GM18951 (cell line): ENCODE results near the gene NR2F1.

Experiments used
- POLR2A ChIP-seq: IDR thresholded peaks from 4 replicates; pipeline ENCODE4 v1.6.1; 2011; ENCODE audit warnings: mild to moderate bottlenecking; ENCODE audit not compliant: insufficient read length, insufficient read depth; ENCODE audit errors: extremely low read depth
- in situ Hi-C: fragments of 300-500 bp; cut with MboI; formaldehyde crosslinking; loops from one replicate; pipeline ENCODE4 v1.12.0; 2022; ENCODE audit warnings: low sequenced_read_pairs, mixed read lengths, inconsistent platforms; ENCODE audit not compliant: unreplicated experiment

Gene NR2F1

GRCh38 chr5:93636837-93637236 is 53.8 kb downstream of the NR2F1 start:
- TF ChIP-seq POLR2A: no peak

DNA sequence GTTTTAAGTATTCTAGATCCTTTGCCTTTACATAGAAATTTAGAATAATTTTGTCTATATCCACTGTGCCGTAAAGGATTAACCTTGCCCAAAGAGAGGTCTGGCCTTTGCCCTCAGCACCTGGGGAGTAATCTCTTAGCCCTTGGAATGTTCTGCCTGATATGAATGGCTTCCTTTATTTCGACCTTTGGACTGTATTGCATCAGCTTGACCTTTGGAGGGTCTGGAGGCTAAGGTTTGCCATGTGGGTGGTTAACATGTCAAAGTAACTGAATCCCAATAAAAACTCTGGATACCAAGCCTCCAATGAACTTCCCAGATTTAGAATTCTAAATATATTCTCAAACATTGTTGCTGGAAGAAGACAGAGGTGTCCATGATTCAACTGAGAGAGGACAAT is 54.7 kb downstream of the NR2F1 start:
- no peak for TF ChIP-seq POLR2A
- in situ Hi-C loops: no loop called here

More at GRCh38 chr5:93636837-93637236, 53.8 kb downstream of the NR2F1 start:
- in situ Hi-C loops: no loop called here

DNA sequence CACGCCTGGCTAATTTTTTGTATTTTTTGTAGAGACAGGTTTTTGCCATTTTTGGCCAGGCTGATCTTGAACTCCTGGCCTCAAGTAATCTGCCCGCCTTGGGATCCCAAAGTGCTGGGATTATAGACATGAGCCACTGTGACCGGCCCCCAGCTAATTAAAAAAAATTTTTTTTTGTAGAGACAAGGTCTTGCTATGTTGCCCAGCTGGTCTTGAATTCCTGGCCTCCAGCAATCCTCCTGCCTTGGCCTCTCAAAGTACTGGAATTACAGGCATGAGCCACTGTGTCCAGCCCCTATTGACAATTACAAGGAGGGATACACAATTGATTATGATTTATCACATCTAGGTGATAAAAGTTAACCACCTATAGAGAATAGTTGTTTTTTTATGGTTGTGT is 59.5 kb downstream of the NR2F1 start:
- in situ Hi-C loops: no loop called here
- TF ChIP-seq POLR2A: no peak
